ENCODE measurements around the gene TECPR1.

TECPR1 gene

GRCh38 chr7:98210513-98211220, 41.4 kb downstream of the TECPR1 start:
- DNase-seq = no peak

DNA sequence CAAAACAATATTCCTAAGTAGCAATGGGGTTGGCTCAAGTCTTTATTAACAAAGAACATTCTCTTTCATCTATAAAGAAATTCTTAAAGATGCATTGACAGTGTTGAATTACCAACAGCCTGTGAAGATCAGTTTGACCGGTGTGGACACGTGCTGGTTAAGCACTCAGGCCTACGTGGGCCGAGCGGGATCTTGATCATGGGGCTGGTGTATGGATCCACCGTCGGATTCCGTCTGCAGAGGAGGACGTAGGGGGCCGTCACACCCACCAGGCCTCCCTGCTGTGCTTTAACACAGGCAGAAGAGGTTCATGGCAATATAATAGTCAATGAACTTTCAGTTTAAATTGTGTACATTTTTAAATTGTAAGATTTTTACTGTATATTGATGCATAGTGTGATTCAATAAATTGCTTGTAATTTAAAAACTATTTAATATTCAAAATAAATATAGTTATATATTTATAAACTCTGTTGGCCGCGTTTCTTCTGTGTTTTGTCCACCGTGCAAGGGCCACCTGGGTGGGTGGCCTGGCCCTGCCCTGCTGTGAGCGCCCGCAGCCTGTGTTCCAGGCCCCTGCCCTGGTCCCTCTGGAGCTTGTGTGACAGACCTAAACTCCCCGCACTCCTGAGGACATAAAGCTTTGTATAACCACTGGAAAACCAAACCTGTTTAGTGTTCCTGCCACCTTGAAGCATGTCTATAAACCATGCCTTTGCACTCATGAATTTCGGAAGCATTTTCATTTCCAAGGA, 42.7 kb downstream of the TECPR1 start:
- DNase-seq = no peak

DNA sequence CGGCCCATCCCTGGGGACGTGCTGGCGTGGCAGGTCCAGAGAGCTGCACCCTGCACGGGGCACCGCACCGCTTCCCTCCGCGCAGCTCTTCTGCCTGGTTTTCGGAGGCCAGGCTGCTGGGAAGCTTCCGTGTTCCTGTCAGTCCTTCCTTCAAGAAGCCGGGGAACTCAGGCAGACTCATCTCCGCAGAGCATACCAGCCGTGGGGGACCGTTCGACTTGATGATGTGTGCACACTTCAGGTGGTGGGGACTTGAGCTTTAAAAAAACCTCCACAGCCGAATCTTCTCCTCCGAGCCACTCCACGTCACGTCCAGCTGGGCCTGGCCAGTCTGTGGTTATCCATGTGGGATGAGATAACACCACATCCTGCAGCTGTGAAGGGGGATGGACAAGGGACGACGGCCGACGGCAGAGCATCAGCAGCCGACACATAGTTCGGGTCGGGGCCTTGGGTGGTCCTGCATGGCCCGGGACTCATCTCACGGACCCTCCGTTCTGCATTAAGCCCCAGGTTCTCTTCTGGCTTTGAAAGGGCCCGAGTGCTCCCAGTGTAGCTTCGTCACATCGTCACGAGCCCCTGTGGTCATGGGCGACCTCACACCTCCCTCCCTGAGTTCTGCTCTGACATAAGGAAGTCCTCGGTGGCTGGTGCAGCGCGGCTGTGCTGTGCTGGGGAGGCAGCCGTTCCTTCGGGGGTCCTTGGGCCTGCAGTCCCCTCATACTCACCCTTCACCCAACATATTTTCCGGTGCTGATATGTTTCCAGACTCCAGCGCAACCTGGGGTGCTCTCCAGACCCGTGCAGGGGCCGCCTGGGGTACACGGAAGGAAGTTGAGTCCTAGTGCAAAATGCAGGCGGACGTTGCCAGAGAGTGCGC, 45.3 kb downstream of the TECPR1 start:
- DNase-seq = no peak

DNA sequence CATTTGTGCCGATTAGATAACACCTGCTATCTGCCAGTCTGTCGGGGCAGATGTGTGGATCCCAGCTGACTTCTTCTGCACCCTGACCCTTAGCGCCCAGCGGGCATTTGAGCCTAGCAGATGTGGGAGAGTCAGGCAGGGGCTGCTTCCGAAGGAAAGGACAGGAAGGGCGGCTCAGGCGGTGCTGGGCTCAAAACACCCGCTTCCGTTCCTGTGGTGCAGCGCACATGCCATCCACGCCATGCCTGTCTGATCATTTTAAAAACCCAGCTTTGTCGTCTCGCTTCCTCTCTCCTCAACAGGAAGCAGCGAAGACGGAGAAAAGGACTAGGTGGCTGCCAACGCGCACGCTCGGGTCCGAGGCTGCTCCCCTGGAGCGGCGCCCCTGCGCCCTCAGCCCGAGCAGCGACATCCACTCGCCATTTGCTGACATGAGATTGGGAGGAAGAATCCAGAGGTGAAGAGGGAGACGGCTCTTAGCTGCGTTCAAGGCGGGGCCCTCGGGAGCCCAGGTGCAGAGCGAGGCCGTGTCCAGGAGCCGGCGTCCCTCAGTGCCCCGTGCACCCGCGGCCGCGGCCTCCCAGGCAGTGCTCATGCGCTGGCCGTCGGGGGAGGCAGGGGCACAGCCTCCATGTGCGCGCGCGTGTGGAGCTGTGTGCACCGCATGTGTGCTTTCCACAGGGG, 46.7 kb downstream of the TECPR1 start:
- no peak for DNase-seq

- DNase-seq = no peak
These were observed 47.4 kb downstream of the TECPR1 start for GRCh38 chr7:98204670-98205069.

DNA sequence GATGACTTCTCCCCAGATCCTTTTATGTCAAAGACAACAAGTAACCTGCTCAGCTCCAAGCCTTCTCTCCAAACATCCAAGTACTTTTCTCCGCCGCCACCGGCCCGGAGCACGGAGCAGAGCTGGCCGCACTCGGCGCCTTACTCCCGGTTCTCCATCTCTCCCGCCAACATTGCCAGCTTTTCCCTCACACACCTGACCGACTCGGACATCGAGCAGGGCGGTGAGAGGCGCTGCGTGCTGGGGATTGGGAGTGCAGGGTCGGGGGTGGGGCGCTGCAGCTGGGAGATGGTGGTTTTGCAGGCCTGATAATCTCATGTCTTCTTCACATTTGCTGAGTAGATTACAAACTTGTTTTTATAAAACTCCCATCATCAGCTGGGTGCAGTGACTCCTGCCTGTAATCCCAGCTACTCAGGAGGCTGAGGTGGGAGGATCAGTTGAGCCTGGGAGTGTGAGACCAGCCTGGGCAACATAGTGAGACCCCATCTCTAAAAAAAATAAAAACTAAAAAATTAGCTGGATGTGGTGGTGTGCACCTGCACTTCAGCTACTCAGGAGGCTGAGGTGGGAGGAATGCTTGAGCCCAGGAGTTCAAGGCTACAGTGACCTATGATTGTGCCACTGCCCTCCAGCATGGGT, 47.9 kb downstream of the TECPR1 start:
- no peak for DNase-seq

- DNase-seq = no peak
These were observed 48.6 kb downstream of the TECPR1 start for GRCh38 chr7:98203261-98203963.

DNA sequence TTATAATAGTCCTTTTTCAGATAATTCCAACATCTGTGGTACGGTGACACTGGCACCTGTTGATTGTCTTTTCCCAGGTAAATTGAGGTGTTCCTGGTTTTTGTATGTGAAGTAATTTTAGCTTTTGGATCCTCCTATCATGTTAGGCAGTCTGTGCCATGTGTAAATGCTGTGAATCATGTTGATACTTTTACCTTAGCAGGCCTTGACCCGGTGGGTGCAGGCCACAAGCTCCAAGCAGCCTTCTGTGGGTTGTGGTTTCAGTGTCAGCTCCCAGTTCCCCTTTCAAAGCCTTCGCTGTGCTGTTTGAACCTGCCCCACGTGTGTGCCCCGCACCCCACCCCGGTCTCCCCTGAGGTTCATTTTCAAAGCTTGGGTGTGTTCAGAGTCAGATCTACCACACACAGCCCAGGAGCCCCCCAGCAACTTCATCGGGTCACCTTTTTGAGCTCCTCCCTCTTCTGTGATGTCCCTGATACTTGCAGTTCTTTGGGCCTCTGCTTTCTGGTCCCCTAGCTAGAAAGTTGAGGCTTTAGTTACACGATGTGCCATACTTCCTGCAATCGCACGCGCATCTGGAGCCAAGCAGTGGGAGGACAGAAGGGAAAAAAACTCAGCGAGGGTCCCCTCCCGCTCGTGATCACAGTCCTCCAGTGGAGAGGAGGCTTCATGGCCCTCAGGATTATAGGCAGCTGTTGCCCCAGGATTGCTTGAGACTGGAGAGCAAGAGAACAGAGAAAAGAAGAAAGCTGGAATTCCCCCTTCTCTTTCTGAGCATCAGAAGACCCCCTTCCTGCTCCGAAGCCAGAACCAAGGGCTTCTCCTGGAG, 49.5 kb downstream of the TECPR1 start:
- DNase-seq = no peak

GRCh38 chr7:98200364-98200763, 51.7 kb downstream of the TECPR1 start:
- no peak for DNase-seq

DNA sequence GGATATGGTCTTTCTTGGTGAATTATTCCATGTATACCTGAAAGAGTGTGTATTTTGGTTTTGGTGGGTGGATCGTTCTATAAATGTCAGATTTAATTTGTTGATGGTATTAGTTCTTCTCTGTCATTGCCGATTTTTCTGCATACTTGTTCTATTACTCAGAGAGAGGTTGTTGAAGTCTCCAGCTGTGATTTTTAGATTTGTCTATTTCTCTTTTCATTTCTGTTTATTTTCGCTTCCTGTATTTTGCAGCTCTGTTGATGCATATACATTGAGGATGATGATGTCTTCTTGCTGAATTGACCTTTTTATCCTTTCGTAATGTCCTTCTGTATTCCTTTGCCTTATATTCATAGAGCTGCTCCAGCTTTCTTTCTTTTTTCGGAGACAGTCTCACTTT, 52.9 kb downstream of the TECPR1 start:
- no peak for DNase-seq

DNA sequence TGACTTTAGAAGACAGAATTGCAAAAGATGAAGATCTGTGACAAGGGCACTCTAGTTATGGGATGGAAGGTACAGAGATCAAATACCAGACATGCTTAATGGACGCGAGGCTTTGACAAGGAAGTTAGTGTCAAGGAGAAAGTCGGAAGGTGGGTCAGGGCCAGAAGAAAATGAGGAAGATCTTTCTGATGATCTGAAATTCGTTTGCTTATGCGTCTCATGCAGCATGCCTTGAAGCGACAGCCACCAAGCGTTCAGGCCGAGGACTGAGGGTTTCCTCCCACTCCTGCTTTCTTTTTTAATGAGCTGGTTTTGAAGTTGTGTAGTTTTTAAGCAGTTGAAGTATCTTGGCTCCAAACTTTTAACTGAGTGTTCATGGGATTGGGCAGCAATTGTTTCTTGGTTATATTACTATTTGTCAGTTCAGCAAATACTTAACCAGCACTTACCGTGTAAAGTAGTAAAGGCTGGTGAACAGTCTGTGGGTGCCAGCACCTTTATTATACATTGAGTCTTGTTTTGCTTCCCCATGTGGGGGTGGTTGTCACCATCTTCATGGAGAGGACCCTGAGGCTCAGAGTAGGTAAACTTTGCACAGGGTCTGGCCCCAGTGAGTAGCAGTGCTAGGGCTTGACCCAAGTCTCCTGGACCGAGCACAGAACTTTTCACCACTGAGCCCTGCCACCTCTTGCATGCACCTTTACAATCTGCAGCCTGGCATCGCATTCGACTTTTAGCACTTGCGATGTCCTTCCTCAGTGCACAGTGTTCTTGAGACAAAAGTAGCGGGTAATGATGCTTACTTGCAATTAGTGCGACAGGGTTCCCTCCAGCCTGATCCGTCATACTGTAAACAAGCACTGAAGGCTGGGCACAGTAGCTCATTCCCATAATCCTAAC, 55.1 kb downstream of the TECPR1 start:
- no peak for DNase-seq

DNA sequence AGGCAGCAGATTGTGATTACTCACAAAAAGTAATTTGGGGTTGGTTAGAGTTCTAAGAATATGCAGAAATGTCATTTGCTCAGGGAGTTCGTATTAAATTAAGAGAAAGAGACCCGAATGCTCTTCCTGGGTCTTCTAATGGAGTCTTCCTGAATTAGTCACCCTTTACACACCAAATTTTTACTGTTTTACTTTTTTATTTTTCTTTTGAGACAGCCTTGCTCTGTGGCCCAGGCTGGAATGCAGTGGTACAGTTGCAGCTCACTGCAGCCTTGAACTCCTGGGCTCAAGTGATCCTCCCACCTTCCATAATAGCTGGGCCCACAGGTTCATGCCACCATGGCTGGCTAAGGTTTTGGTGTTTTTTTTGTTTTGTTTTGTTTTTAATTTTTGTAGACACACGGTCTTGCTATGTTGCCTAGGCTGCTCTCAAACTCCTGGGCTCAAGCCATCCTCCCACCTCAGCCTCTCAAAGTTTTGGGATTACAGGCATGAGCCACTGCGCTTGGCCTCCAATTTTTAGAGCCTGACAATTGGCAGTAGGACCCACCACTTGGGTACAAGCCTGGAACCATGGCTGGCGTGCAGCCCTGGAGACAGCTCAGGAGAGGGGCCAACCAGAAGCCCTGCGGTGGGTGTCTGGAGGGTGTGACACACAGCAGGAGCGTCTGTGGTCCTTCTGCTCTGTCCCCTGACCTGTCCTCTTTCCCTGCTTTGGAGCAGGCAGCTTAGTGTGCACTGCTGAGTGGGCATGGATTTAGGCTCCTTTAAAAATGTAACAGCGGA, 57.2 kb downstream of the TECPR1 start:
- no peak for DNase-seq

- DNase-seq = no peak
These were observed 57.8 kb downstream of the TECPR1 start for GRCh38 chr7:98194186-98194585.

DNA sequence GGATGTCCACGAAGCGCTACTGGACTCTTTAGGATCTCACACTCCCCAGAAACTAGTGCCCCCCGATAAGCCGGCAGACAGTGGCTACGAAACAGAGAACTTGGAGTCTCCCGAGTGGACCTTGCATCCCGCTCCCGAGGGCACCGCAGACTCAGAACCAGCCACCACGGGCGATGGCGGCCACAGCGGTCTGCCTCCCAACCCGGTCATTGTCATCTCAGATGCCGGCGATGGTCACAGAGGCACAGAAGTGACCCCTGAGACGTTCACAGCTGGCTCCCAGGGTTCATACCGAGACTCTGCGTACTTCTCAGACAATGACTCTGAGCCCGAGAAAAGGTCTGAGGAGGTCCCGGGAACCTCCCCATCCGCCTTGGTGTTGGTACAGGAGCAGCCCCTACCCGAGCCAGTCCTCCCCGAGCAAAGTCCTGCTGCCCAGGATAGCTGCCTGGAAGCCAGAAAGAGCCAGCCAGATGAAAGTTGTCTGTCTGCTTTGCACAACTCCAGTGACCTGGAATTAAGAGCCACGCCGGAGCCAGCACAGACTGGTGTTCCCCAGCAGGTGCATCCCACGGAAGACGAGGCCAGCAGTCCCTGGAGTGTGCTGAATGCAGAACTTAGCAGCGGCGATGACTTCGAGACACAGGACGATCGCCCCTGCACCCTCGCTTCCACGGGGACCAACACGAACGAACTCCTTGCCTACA, 58.4 kb downstream of the TECPR1 start:
- no peak for DNase-seq

DNA sequence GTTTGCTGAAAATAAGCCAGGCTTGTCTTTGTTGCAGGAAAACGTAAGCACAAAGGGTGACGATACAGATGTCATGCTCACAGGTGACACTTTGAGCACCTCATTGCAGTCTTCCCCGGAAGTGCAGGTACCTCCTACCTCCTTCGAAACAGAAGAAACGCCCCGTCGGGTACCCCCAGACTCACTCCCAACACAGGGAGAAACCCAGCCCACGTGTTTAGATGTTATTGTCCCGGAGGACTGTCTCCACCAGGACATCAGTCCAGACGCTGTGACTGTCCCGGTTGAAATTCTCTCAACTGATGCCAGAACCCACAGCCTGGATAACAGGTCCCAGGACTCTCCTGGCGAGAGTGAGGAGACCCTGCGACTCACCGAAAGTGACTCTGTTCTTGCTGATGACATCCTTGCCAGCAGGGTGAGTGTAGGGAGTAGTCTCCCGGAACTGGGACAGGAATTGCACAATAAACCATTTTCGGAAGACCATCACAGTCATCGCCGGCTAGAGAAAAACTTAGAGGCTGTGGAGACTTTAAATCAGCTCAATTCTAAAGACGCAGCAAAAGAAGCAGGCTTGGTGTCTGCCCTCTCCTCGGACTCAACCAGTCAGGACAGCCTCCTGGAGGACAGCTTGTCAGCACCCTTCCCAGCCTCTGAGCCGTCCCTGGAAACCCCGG, 59.1 kb downstream of the TECPR1 start:
- no peak for DNase-seq

DNA sequence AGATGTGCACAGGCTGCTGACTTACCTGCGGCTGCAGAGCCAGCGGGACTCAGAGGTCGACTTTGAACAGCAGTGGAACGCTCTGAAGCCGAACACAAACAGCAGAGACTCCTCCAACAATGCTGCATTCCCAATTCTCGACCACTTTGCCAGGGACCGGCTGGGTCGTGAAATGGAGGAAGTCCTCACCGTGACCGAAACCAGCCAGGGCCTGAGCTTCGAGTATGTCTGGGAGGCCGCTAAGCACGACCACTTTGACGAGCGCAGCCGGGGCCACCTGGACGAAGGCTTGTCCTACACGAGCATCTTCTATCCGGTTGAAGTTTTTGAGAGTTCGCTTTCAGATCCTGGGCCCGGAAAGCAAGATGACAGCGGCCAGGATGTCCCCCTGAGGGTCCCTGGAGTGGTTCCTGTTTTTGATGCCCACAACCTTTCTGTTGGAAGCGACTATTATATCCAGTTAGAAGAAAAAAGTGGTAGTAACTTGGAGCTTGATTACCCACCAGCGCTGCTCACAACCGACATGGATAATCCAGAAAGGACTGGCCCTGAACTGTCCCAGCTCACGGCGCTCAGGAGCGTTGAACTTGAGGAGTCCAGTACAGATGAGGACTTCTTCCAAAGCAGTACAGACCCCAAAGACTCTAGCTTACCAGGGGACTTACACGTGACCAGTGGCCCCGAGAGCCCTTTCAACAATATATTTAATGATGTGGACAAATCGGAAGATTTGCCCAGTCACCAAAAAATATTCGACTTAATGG, 60.2 kb downstream of the TECPR1 start:
- no peak for DNase-seq

- DNase-seq = no peak
These were observed 62.5 kb downstream of the TECPR1 start for GRCh38 chr7:98189559-98189958.
